K562 (cell line): ENCODE results near the gene DEK. TPM values are rescaled to one million over a fixed set of nuclear protein-coding genes. Genes with fewer than 3 reads are reported as not detected.

ENCODE experiments used
- ARID1B ChIP-seq: fragments of 450-650 bp; IDR thresholded peaks from 2 replicates; pipeline ENCODE4 v1.6.1; 2016; ENCODE audit warnings: antibody characterized with exemption, mild to moderate bottlenecking, inconsistent platforms
- DIDO1 ChIP-seq: fragments of 450-650 bp; IDR thresholded peaks from 2 replicates; pipeline ENCODE4 v1.6.1; 2016; ENCODE audit warnings: low read depth, missing biosample characterization, missing genetic modification characterization
- GMEB1 ChIP-seq: fragments of 250-450 bp; sonication (Bioruptor Pico); IDR thresholded peaks from 2 replicates; pipeline ENCODE4 v1.4.0; 2020; ENCODE audit warnings: mild to moderate bottlenecking
- KHSRP ChIP-seq: fragments of 450-650 bp; IDR thresholded peaks from 2 replicates; pipeline ENCODE4 v1.6.1; 2017
- MEF2D ChIP-seq: conservative IDR thresholded peaks from 2 replicates; pipeline ENCODE4 v1.6.1; 2016; ENCODE audit warnings: low read depth, missing genetic modification characterization, missing compliant biosample characterization
- NFYB ChIP-seq: IDR thresholded peaks from 2 replicates; pipeline ENCODE4 v1.6.1; 2011; ENCODE audit warnings: mild to moderate bottlenecking, moderate library complexity; ENCODE audit not compliant: insufficient read length; ENCODE audit errors: extremely low read depth
- NR0B1 ChIP-seq: fragments of 450-650 bp; IDR thresholded peaks from one replicate; pipeline ENCODE4 v1.6.1; 2018; ENCODE audit warnings: mild to moderate bottlenecking, moderate library complexity; ENCODE audit not compliant: partially characterized antibody
- PHF8 ChIP-seq: fragments of 200-600 bp; sonication (generic); IDR thresholded peaks from 2 replicates; pipeline ENCODE4 v1.6.1; 2012; ENCODE audit warnings: mixed run types, mild to moderate bottlenecking, inconsistent platforms, low read length, moderate library complexity, borderline replicate concordance
- POU5F1 ChIP-seq: fragments of 150-350 bp; IDR thresholded peaks from 2 replicates; pipeline ENCODE4 v1.6.1; 2014; ENCODE audit warnings: borderline replicate concordance, low read length, low read depth, mild to moderate bottlenecking; ENCODE audit not compliant: partially characterized antibody
- RFX5 ChIP-seq: IDR thresholded peaks from 2 replicates; pipeline ENCODE4 v1.6.1; 2011; ENCODE audit warnings: low read depth, mild to moderate bottlenecking, improper control_type of control experiment, low read length
- RHOXF2B ChIP-seq: fragments of 250-450 bp; sonication (Bioruptor Pico); conservative IDR thresholded peaks from 2 replicates; pipeline ENCODE4 v1.5.1; 2021
- TFAM ChIP-seq: fragments of 250-450 bp; sonication (Bioruptor Pico); conservative IDR thresholded peaks from 2 replicates; pipeline ENCODE4 v1.5.0; 2021; ENCODE audit warnings: mild to moderate bottlenecking, moderate library complexity
- ZFP1 ChIP-seq: fragments of 450-650 bp; formaldehyde crosslinking; IDR thresholded peaks from 2 replicates; pipeline ENCODE4 v1.4.0; 2020; ENCODE audit warnings: mild to moderate bottlenecking, mixed read lengths
- ZNF232 ChIP-seq: sonication (generic); formaldehyde crosslinking; IDR thresholded peaks from 2 replicates; pipeline ENCODE4 v1.8.0; 2022; ENCODE audit warnings: mild to moderate bottlenecking, missing genetic modification reagents
- ZNF592 ChIP-seq: fragments of 450-650 bp; IDR thresholded peaks from 2 replicates; pipeline ENCODE4 v1.6.1; 2017; ENCODE audit warnings: antibody characterized with exemption, mild to moderate bottlenecking
- ZNF717 ChIP-seq: fragments of 250-450 bp; sonication (Bioruptor Pico); IDR thresholded peaks from 2 replicates; pipeline ENCODE4 v1.5.0; 2021
- ZNF740 ChIP-seq, 3 experiments: fragments of 200-800 bp in 1 of 3; sonication (Bioruptor generic) in 1 of 3; sonication (generic) in 1 of 3; formaldehyde crosslinking in 1 of 3; IDR thresholded peaks; 2 replicates each; pipeline versions ENCODE4 v1.6.1 to v1.8.0; 2016 to 2022; ENCODE audit warnings: mild to moderate bottlenecking in 2 of 3, missing compliant biosample characterization in 2 of 3, missing genetic modification characterization in 2 of 3, missing genetic modification reagents in 1 of 3
- polyA plus RNA-seq, 8 experiments: library from polyadenylated mRNA; depleted of rRNA in 4 of 8; stranded (reverse) in 5 of 8; unstranded in 3 of 8; fragments of >200 nt; fragmentation: Nextera tagmentation in 2 of 8; fragmentation: Illumina TruSeq in 1 of 8; extraction: Ambion mirVana in 2 of 8; extraction: Trizol in 1 of 8; gene quantifications; 2 replicates each; pipeline versions ENCODE4 v1.2.1 to v1.2.3, GENCODE V29; 2011 to 2014; ENCODE audit warnings: inconsistent platforms in 1 of 8, missing spikeins in 1 of 8
- total RNA-seq, 7 experiments: library from RNA; depleted of rRNA in 6 of 7; stranded (reverse); fragments of >200 nt in 6 of 7; fragmentation: Illumina TruSeq in 2 of 7; extraction: Trizol in 2 of 7; gene quantifications; 2 replicates each; pipeline versions ENCODE4 v1.2.1 to v1.2.3, GENCODE V29; 2011 to 2021; ENCODE audit warnings: low replicate concordance in 1 of 7

DEK gene
- total and polyA plus RNA-seq, 9 of the 15 experiments (the other 6 are each of a cell fraction or from before 2014, with no cell fraction given) = 82.3 to 338 (median 184) TPM

GRCh38 chr6:18312368-18312767 is 48.0 kb upstream of the DEK start (continued):
- no peak for TF ChIP-seq ZNF740 (CRISPR knock-in tag; IDR thresholded peaks at IDR 0.05)
- TF ChIP-seq ZNF740 (tag; IDR thresholded peaks at IDR 0.05) = no peak
- TF ChIP-seq ZNF717 = no peak
- TF ChIP-seq GMEB1 (CRISPR knock-in tag) = no peak
- no peak for TF ChIP-seq KHSRP
- TF ChIP-seq RHOXF2B (CRISPR knock-in tag) = no peak
- no peak for TF ChIP-seq POU5F1
- no peak for TF ChIP-seq TFAM (CRISPR knock-in tag)
- no peak for TF ChIP-seq NFYB
- TF ChIP-seq ZNF592 = no peak
- no peak for TF ChIP-seq NR0B1
- no peak for TF ChIP-seq MEF2D (tag)
- TF ChIP-seq PHF8 = no peak
- TF ChIP-seq ZFP1 (CRISPR knock-in tag) = no peak
- TF ChIP-seq RFX5 = no peak
- TF ChIP-seq ZNF232 (CRISPR knock-in tag) = no peak
- TF ChIP-seq DIDO1 (tag) = no peak
- peak; percentile 43 for TF ChIP-seq ARID1B
- TF ChIP-seq, all 486 proteins: peak for 10
